Ovary (tissue), 9 donors: ENCODE data around the gene TSC22D3. TPM values are rescaled to one million over a fixed set of nuclear protein-coding genes. Genes with fewer than 3 reads are reported as not detected.

ENCODE experiments used
- DNase-seq, 5 donors: peaks; one replicate each; pipeline ENCODE4 v3.0.0-alpha.2; 2019 to 2020
- H3K27ac ChIP-seq, 2 donors: fragments of 200-600 bp; one replicate each; pipeline versions ENCODE4 v1.5.1 to v1.8.0; 2019 to 2022
- H3K27me3 ChIP-seq: fragments of 200-600 bp; one replicate; pipeline ENCODE4 v1.8.0; 2022
- H3K36me3 ChIP-seq: fragments of 200-600 bp; sonication (generic); one replicate; pipeline ENCODE4 v1.5.1; 2019
- H3K4me1 ChIP-seq: one replicate; pipeline ENCODE4 v1.8.1; 2013; ENCODE audit warnings: mild to moderate bottlenecking, moderate library complexity; ENCODE audit not compliant: insufficient read depth
- H3K4me3 ChIP-seq: fragments of 200-600 bp; sonication (generic); one replicate; pipeline ENCODE4 v1.5.1; 2017
- H3K9me3 ChIP-seq, 2 donors: fragments of 200-600 bp in 1 of 2; sonication (generic) in 1 of 2; one replicate each; pipeline versions ENCODE4 v1.5.1 to v1.8.1; 2013 to 2019; ENCODE audit warnings: mild to moderate bottlenecking in 1 of 2, moderate library complexity in 1 of 2
- EP300 ChIP-seq: sonication (generic); formaldehyde crosslinking; IDR thresholded peaks from one replicate; pipeline ENCODE4 v1.6.1; 2017; ENCODE audit warnings: antibody characterized with exemption
- POLR2A ChIP-seq: fragments of 450-650 bp; IDR thresholded peaks from one replicate; pipeline ENCODE4 v1.6.1; 2017; ENCODE audit warnings: antibody characterized with exemption, mild to moderate bottlenecking, moderate library complexity
- WGBS, 3 donors: extraction: QIAGEN DNeasy Blood & Tissue Kit in 1 of 3; methylation state at CpG; one replicate each; pipeline versions ENCODE4 v1.1.5 to v1.1.7; 2013 to 2017; 5-methylcytosine and 5-hydroxymethylcytosine counted together
- intact Hi-C, 4 donors: fragments of 100-400 bp; cut with DNase I; formaldehyde crosslinking; loops; one replicate each; pipeline versions ENCODE4 v1.11.0 to v1.15.1; 2022 to 2023
- polyA plus RNA-seq, 2 donors: library from polyadenylated mRNA; stranded (reverse); fragments of 200-250 nt in 1 of 2; fragments of 350-450 nt in 1 of 2; fragmentation: Illumina TruSeq in 1 of 2; extraction: RNeasy Lipid Tissue Mini Kit (QIAGEN cat#74804) in 1 of 2; gene quantifications; one replicate each; pipeline ENCODE4 v1.2.3, GENCODE V29; 2013 to 2014
- total RNA-seq, 7 donors: library from RNA; depleted of rRNA in 2 of 7; stranded (reverse); fragments of >200 nt in 2 of 7; fragmentation: NEBNext Ultra II Directional in 3 of 7; extraction: Animal tissue kit (Norgen Biotek cat#: 25700) in 3 of 7; gene quantifications; one replicate each; pipeline versions ENCODE4 v1.1.0 to v1.2.4, GENCODE V29; 2016 to 2023
- TF ChIP-seq, protein P1 (sequence below), 3 donors: fragments of 450-650 bp in 2 of 3; fragments of 200-600 bp in 1 of 3; IDR thresholded peaks; one replicate each; pipeline versions ENCODE4 v1.5.1 to v1.8.0; 2016 to 2022; ENCODE audit warnings: antibody characterized with exemption in 3 of 3, mild to moderate bottlenecking in 1 of 3
- donor health status: DM: no; HTN: no; CAD: no; lungs with moderate emphysema.
- donor health status: DM: no; HTN: no; CAD: no.
- donor health status: Bipolar disorder and iron deficiency.
- donor health status: DM: yes; HTN: yes; CAD: no.
- donor health status: DM: no; HTN: no; CAD: no.
- donor health status: DM: yes; HTN: yes; CAD: no.

The TSC22D3 gene
- total and polyA plus RNA-seq, 9 donors = 91.5 to 645 (median 241) TPM

- H3K9me3 ChIP-seq = no peaks in the 10 kb centered on the region
- no peaks in the 10 kb centered on the region for H3K27me3 ChIP-seq
- H3K4me3 ChIP-seq = no peak overlapping the region
- H3K36me3 ChIP-seq = no peaks in the 10 kb centered on the region
- TF ChIP-seq, protein P1, sequence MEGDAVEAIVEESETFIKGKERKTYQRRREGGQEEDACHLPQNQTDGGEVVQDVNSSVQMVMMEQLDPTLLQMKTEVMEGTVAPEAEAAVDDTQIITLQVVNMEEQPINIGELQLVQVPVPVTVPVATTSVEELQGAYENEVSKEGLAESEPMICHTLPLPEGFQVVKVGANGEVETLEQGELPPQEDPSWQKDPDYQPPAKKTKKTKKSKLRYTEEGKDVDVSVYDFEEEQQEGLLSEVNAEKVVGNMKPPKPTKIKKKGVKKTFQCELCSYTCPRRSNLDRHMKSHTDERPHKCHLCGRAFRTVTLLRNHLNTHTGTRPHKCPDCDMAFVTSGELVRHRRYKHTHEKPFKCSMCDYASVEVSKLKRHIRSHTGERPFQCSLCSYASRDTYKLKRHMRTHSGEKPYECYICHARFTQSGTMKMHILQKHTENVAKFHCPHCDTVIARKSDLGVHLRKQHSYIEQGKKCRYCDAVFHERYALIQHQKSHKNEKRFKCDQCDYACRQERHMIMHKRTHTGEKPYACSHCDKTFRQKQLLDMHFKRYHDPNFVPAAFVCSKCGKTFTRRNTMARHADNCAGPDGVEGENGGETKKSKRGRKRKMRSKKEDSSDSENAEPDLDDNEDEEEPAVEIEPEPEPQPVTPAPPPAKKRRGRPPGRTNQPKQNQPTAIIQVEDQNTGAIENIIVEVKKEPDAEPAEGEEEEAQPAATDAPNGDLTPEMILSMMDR (IDR thresholded peaks at IDR 0.05) = no peak
- TF ChIP-seq EP300 = no peak
- TF ChIP-seq POLR2A = no peak
- no peak overlapping the region for H3K27ac ChIP-seq
- no peak for DNase-seq
- H3K4me1 ChIP-seq = no peaks in the 10 kb centered on the region
- 85 to 90% (median 88%) methylated on average over 9 of the region's 9 CpGs for WGBS, 3 donors
- intact Hi-C loops = no loop called here
Observed at GRCh38 chrX:107780525-107780924, 4.9 kb upstream of the TSC22D3 start.

- H3K27ac ChIP-seq = peak within 1 kb of the TSS; percentile 72 to 78
- TF ChIP-seq EP300 (no peak), POLR2A (no peak)
- TF ChIP-seq, protein P1 (IDR thresholded peaks at IDR 0.05) = no peak
- DNase-seq = no peak
- H3K9me3 ChIP-seq = no peaks in the 10 kb centered on the region
- H3K4me3 ChIP-seq = peak within 1 kb of the TSS; percentile 59
- H3K4me1 ChIP-seq = no peaks in the 10 kb centered on the region
- 46 to 54% (median 52%) methylated on average over 6 of the region's 6 CpGs for WGBS, 3 donors
- no peaks in the 10 kb centered on the region for H3K36me3 ChIP-seq
- intact Hi-C loops = loop anchor here (2.0 to 10.0 kb wide), 6 partner anchors 60 to 120 kb away; no protein-coding TSS in a partner anchor
- no peaks in the 10 kb centered on the region for H3K27me3 ChIP-seq
Observed at GRCh38 chrX:107777536-107777832, 1.9 kb upstream of the TSC22D3 start, which contains the start of gene NCBP2L. TSS of gene NCBP2L (plus strand) at chrX:107777733. CDS start at chrX:107794221, 16,488 bp downstream.

- Histone ChIP-seq H3K9me3 (no peaks in the 10 kb centered on the region), H3K4me1 (no peaks in the 10 kb centered on the region), H3K4me3 (peak overlapping the region; percentile 59), H3K36me3 (no peaks in the 10 kb centered on the region), H3K27ac (peak overlapping the region; percentile 72 to 78), H3K27me3 (no peaks in the 10 kb centered on the region)
- intact Hi-C loops = loop anchor here (2.0 to 10.0 kb wide), 6 partner anchors 60 to 120 kb away; no protein-coding TSS in a partner anchor
- DNase-seq = peak; percentile 77 to 90 (median 81)
- no peak for TF ChIP-seq EP300
- TF ChIP-seq, protein P1 (IDR thresholded peaks at IDR 0.05) = peak; percentile 58 to 86 (median 79)
- peak; percentile 18 for TF ChIP-seq POLR2A
- 12 to 19% (median 17%) methylated on average over 20 of the region's 20 CpGs for WGBS, 3 donors
Observed at GRCh38 chrX:107776649-107777535, 1.3 kb upstream of the TSC22D3 start.

GRCh38 chrX:107775000-107775733 is 420 bp downstream of the TSC22D3 start:
- DNase-seq = peak in 2 of 5 donors; percentile 34 to 36
- no peaks in the 10 kb centered on the region for H3K36me3 ChIP-seq
- peak overlapping the region; percentile 72 to 78 for H3K27ac ChIP-seq
- peak overlapping the region; percentile 59 for H3K4me3 ChIP-seq
- no peaks in the 10 kb centered on the region for H3K9me3 ChIP-seq
- H3K27me3 ChIP-seq = no peaks in the 10 kb centered on the region
- TF ChIP-seq POLR2A (peak; percentile 5), EP300 (no peak)
- TF ChIP-seq, protein P1 (IDR thresholded peaks at IDR 0.05) = peak in 1 of 3 donors; percentile 9
- intact Hi-C loops = loop anchor here (5.0 to 10.0 kb wide), 5 partner anchors 58 to 118 kb away; no protein-coding TSS in a partner anchor
- 29 to 38% (median 37%) methylated on average over 38 to 40 of the region's 40 CpGs for WGBS, 3 donors
- no peaks in the 10 kb centered on the region for H3K4me1 ChIP-seq
